ENCODE data around the gene EQTN. TPM values are rescaled to one million over a fixed set of nuclear protein-coding genes. Genes with fewer than 3 reads are reported as not detected.

The EQTN gene
- total and polyA plus RNA-seq, 10 of the 15 experiments (the other 5 are each of a cell fraction or from before 2014, with no cell fraction given): not detected

DNA sequence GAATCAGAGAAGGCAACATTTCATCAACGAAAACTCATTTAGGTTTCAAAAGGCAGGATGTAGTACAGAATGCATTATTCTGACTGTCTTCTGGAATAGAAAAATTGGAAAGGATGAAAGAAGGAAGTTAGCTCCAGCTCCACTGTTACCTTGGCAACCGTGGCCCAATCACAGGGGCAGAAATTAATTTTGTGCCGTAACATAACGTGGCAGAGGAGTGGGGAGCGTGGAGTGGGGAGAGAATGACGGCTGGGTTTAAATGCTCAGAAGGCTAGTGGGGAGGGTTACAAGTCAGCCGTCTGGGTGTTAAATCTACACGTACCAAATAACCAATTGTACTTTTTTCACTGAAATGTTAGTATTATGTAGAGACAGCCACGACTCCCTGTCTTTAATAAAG lies 32.3 kb upstream of the EQTN start:
- TF ChIP-seq RB1 (IDR thresholded peaks at IDR 0.05; ENCODE audit: borderline replicate concordance) (no peak), SREBF2 (IDR thresholded peaks at IDR 0.05; ENCODE audit: low read length) (no peak), FOXM1 (IDR thresholded peaks at IDR 0.05; ENCODE audit: low read depth, low read length) (no peak), KLF5 (IDR thresholded peaks at IDR 0.05; ENCODE audit: partially characterized antibody) (no peak), NFXL1 (IDR thresholded peaks at IDR 0.05; ENCODE audit: borderline replicate concordance) (no peak), BACH1 (IDR thresholded peaks at IDR 0.05; ENCODE audit: borderline replicate concordance) (no peak), MTA2 (IDR thresholded peaks at IDR 0.05; ENCODE audit: low read depth) (no peak), KDM1A (IDR thresholded peaks at IDR 0.05; ENCODE audit: borderline replicate concordance) (no peak), NFIC (IDR thresholded peaks at IDR 0.05; ENCODE audit: low read depth, low read length) (no peak), FOXK2 (IDR thresholded peaks at IDR 0.05) (no peak), RAD21 (IDR thresholded peaks at IDR 0.05; ENCODE audit: insufficient read depth, low read depth, low read length) (no peak), TAF1 (IDR thresholded peaks at IDR 0.05; ENCODE audit: borderline replicate concordance, low read depth, low read length) (no peak), SP1 (IDR thresholded peaks at IDR 0.05; ENCODE audit: low read depth, low read length) (no peak), NRF1 (conservative IDR thresholded peaks at IDR 0.05; ENCODE audit: low read depth, low read length) (no peak)
- TF ChIP-seq, protein P1, sequence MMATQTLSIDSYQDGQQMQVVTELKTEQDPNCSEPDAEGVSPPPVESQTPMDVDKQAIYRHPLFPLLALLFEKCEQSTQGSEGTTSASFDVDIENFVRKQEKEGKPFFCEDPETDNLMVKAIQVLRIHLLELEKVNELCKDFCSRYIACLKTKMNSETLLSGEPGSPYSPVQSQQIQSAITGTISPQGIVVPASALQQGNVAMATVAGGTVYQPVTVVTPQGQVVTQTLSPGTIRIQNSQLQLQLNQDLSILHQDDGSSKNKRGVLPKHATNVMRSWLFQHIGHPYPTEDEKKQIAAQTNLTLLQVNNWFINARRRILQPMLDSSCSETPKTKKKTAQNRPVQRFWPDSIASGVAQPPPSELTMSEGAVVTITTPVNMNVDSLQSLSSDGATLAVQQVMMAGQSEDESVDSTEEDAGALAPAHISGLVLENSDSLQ (IDR thresholded peaks at IDR 0.05): no peak
- FAIRE-seq: no peak
- Histone ChIP-seq H3K79me2 (ENCODE audit: control insufficient read depth, insufficient read depth, low read length) (no peaks in the 10 kb centered on the region), H3K4me3 (no peak overlapping the region), H3K27ac (ENCODE audit: control insufficient read depth, insufficient read depth) (no peak overlapping the region), H2AFZ (ENCODE audit: control insufficient read depth, low read depth, low read length) (no peak overlapping the region), H4K20me1 (ENCODE audit: control insufficient read depth, insufficient read depth) (no peaks in the 10 kb centered on the region), H3K27me3 (replicated peaks in 1 of 2; ENCODE audit: control insufficient read depth in 2 of 2, insufficient read depth in 2 of 2, low read length in 1 of 2) (no peaks in the 10 kb centered on the region), H3K4me2 (ENCODE audit: control insufficient read depth, insufficient read depth) (no peak overlapping the region), H3K36me3 (ENCODE audit: control insufficient read depth in 2 of 2, insufficient read depth in 2 of 2, low read length in 1 of 2) (no peaks in the 10 kb centered on the region), H3K9ac (ENCODE audit: control insufficient read depth, insufficient read depth, low read length) (no peak overlapping the region), H3K4me1 (ENCODE audit: control insufficient read depth, insufficient read depth, low read length) (no peaks in the 10 kb centered on the region), H3K9me3 (replicated peaks; ENCODE audit: control insufficient read depth, insufficient read depth, low read length) (no peaks in the 10 kb centered on the region)
- no TSS peak for BruUV-seq (replicated peaks)
- ChIA-PET POLR2A (no interaction called here), SMC1A (ENCODE audit: uncharacterized antibody, unreplicated experiment) (interaction anchor here (6.2 kb wide), 1 partner anchor 218 kb away, joined by 91 read pairs; no protein-coding TSS in a partner anchor), CTCF (interaction anchor here (0.6 to 4.9 kb wide), 4 partner anchors 32 to 209 kb away, joined by 3 to 65 read pairs (median 4); no protein-coding TSS in a partner anchor), RAD21 (ENCODE audit: unreplicated experiment) (no interaction called here)
- intact Hi-C loops (cut with micrococcal nuclease; ENCODE audit: unreplicated experiment) (no loop called here), in situ Hi-C loops (cut with MboI) (no loop called here)
- WGBS (ENCODE audit: insufficient coverage, insufficient replicate concordance, low lambda C conversion rate, missing lambda C conversion rate): 51% methylated on average over 9 of the region's 9 CpGs
- no peak for ATAC-seq
- DNase-seq (ENCODE audit: low read depth, low spot score): no peak
